NCI-H69 (cell line): ENCODE measurements around the gene CNIH2.
"Not testable (repeated sequence)": the region's sequence is repeated elsewhere in the genome, so short reads cannot be mapped to it uniquely, and the experiment has no call there.

ENCODE experiments used
- DNase-seq: peaks from one replicate; lab custom pipeline; 2025; lab: John Stamatoyannopoulos, UW

The CNIH2 gene

GRCh38 chr11:66291706-66292542 lies 13.9 kb downstream of the CNIH2 start, which contains the start of gene TMEM151A:
Gene TMEM151A (plus strand): TSS chr11:66291894. CDS start chr11:66292014, 120 bp downstream.
- peak; percentile 75 for DNase-seq

- DNase-seq, result peak; percentile 52
These were observed 14.8 kb downstream of the CNIH2 start for GRCh38 chr11:66292543-66293332.

- no peak for DNase-seq
These were observed 15.4 kb downstream of the CNIH2 start for GRCh38 chr11:66293352-66293751.

- DNase-seq, result no peak
These were observed 16.0 kb downstream of the CNIH2 start for GRCh38 chr11:66293777-66294625.

GRCh38 chr11:66294626-66295620 lies 16.9 kb downstream of the CNIH2 start:
- no peak for DNase-seq

- DNase-seq, result no peak
These were observed 19.6 kb downstream of the CNIH2 start for GRCh38 chr11:66297610-66298009.

- no peak for DNase-seq
These were observed 21.2 kb downstream of the CNIH2 start for GRCh38 chr11:66299186-66299585.

- DNase-seq, result no peak
These were observed 24.7 kb downstream of the CNIH2 start for GRCh38 chr11:66302656-66303055.

GRCh38 chr11:66309475-66309874 lies 31.5 kb downstream of the CNIH2 start:
- DNase-seq, result no peak

GRCh38 chr11:66310324-66310723 lies 32.3 kb downstream of the CNIH2 start:
- DNase-seq, result no peak

- not testable (repeated sequence) for DNase-seq
These were observed 32.9 kb downstream of the CNIH2 start for GRCh38 chr11:66310803-66311440.

- DNase-seq, result peak; percentile 62
These were observed 33.5 kb downstream of the CNIH2 start for GRCh38 chr11:66311470-66311964.

GRCh38 chr11:66311965-66312548 lies 34.1 kb downstream of the CNIH2 start:
- peak; percentile 98 for DNase-seq

GRCh38 chr11:66312549-66313320 lies 34.8 kb downstream of the CNIH2 start:
- DNase-seq, result peak; percentile 99

- DNase-seq, result no peak
These were observed 35.6 kb downstream of the CNIH2 start for GRCh38 chr11:66313321-66314185.

GRCh38 chr11:66314186-66314501 lies 36.2 kb downstream of the CNIH2 start:
- DNase-seq, result no peak

- DNase-seq, result no peak
These were observed 36.9 kb downstream of the CNIH2 start for GRCh38 chr11:66314561-66315497.
